ENCODE data around the gene FAM9A. TPM values are rescaled to one million over a fixed set of nuclear protein-coding genes. Genes with fewer than 3 reads are reported as not detected.

The FAM9A gene
- total RNA-seq, 2 donors from 2014 or later: not detected

GRCh38 chrX:8847360-8847759, 46.2 kb upstream of the FAM9A start:
- H3K36me3 ChIP-seq: no peaks in the 10 kb centered on the region
- no peaks in the 10 kb centered on the region for H3K4me1 ChIP-seq
- TF ChIP-seq, protein P1, sequence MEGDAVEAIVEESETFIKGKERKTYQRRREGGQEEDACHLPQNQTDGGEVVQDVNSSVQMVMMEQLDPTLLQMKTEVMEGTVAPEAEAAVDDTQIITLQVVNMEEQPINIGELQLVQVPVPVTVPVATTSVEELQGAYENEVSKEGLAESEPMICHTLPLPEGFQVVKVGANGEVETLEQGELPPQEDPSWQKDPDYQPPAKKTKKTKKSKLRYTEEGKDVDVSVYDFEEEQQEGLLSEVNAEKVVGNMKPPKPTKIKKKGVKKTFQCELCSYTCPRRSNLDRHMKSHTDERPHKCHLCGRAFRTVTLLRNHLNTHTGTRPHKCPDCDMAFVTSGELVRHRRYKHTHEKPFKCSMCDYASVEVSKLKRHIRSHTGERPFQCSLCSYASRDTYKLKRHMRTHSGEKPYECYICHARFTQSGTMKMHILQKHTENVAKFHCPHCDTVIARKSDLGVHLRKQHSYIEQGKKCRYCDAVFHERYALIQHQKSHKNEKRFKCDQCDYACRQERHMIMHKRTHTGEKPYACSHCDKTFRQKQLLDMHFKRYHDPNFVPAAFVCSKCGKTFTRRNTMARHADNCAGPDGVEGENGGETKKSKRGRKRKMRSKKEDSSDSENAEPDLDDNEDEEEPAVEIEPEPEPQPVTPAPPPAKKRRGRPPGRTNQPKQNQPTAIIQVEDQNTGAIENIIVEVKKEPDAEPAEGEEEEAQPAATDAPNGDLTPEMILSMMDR (IDR thresholded peaks at IDR 0.05): no peak
- no peak overlapping the region for H3K27ac ChIP-seq
- DNase-seq (ENCODE audit: low spot score): no peak
- H3K27me3 ChIP-seq: no peaks in the 10 kb centered on the region
- no peak overlapping the region for H3K4me3 ChIP-seq
- H3K9me3 ChIP-seq: no peaks in the 10 kb centered on the region

- TF ChIP-seq, protein P1 (IDR thresholded peaks at IDR 0.05): no peak
- Histone ChIP-seq H3K9me3 (no peaks in the 10 kb centered on the region), H3K27me3 (no peaks in the 10 kb centered on the region), H3K4me1 (no peaks in the 10 kb centered on the region), H3K36me3 (no peaks in the 10 kb centered on the region), H3K27ac (no peak overlapping the region), H3K4me3 (no peak overlapping the region)
- no peak for DNase-seq (ENCODE audit: low spot score)
Observed at GRCh38 chrX:8846266-8846665, 45.1 kb upstream of the FAM9A start.

DNA sequence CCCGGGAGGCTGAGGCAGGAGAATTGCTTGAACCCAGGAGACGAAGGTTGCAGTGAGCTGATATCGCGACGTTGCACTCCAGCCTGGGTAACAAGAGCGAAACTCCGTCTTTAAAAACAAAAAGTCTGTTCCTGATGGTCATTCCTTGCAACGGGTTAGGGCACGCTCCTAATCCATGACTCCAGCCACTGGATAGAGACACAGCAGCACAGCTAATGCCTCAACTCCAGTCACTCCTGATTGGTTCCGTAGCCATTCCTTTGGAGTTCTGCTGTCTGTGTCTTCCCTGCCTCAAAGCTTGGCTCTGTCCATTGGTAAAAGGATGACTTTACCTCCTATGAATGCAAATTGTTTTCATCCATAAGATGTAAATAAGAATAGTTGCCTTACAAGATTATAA, 44.3 kb upstream of the FAM9A start:
- H3K4me1 ChIP-seq: no peaks in the 10 kb centered on the region
- H3K4me3 ChIP-seq: no peak overlapping the region
- DNase-seq (ENCODE audit: low spot score): no peak
- no peaks in the 10 kb centered on the region for H3K36me3 ChIP-seq
- TF ChIP-seq, protein P1 (IDR thresholded peaks at IDR 0.05): no peak
- H3K27ac ChIP-seq: no peak overlapping the region
- H3K9me3 ChIP-seq: no peaks in the 10 kb centered on the region
- no peaks in the 10 kb centered on the region for H3K27me3 ChIP-seq

GRCh38 chrX:8845060-8845459, 43.9 kb upstream of the FAM9A start:
- Histone ChIP-seq H3K36me3 (no peaks in the 10 kb centered on the region), H3K9me3 (no peaks in the 10 kb centered on the region), H3K27ac (no peak overlapping the region), H3K4me3 (no peak overlapping the region), H3K27me3 (no peaks in the 10 kb centered on the region), H3K4me1 (no peaks in the 10 kb centered on the region)
- no peak for DNase-seq (ENCODE audit: low spot score)
- TF ChIP-seq, protein P1 (IDR thresholded peaks at IDR 0.05): no peak

DNA sequence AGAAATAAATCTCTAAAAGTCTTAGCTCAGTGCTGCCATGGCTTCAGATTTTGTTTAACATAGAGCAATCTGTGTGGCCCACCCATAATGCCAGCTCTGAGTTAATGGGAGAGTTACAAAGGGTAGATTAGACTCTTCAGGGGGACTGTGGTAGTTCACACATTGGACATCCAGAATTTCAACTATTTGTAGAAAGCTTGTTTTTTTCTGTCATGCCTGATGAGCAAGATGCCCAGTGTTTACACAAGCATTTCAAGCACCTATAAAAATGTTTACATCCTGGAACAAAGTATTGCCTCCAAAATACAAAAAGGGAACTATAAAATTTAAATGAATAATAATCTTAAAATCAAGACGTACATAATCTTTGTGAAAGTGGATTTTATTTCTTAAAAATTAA, 43.0 kb upstream of the FAM9A start:
- TF ChIP-seq, protein P1 (IDR thresholded peaks at IDR 0.05): no peak
- Histone ChIP-seq H3K4me1 (no peaks in the 10 kb centered on the region), H3K9me3 (no peaks in the 10 kb centered on the region), H3K4me3 (no peak overlapping the region), H3K27me3 (no peaks in the 10 kb centered on the region), H3K36me3 (no peaks in the 10 kb centered on the region), H3K27ac (no peak overlapping the region)
- DNase-seq (ENCODE audit: low spot score): no peak

- H3K4me3 ChIP-seq: no peak overlapping the region
Observed at GRCh38 chrX:8841911-8842310, 40.7 kb upstream of the FAM9A start.

More at GRCh38 chrX:8841911-8842310, 40.7 kb upstream of the FAM9A start:
- Histone ChIP-seq H3K4me1 (no peaks in the 10 kb centered on the region), H3K9me3 (no peaks in the 10 kb centered on the region), H3K36me3 (no peaks in the 10 kb centered on the region), H3K27me3 (no peaks in the 10 kb centered on the region), H3K27ac (no peak overlapping the region)
- no peak for DNase-seq (ENCODE audit: low spot score)
- TF ChIP-seq, protein P1 (IDR thresholded peaks at IDR 0.05): no peak
